GM12865 (cell line): ENCODE results near the gene EPC1.

Source experiments
- DNase-seq: peaks from one replicate; pipeline ENCODE4 v3.0.0; 2010; ENCODE audit warnings: low read depth
- H3K4me3 ChIP-seq: 2 replicates; pipeline ENCODE4 v1.5.1; 2011; ENCODE audit warnings: mild to moderate bottlenecking, low read depth, low read length, control low read depth
- TF ChIP-seq, protein P1 (sequence below): IDR thresholded peaks from 2 replicates; pipeline ENCODE4 v1.5.1; 2011; ENCODE audit warnings: low read length, control low read depth, low read depth, inconsistent platforms; ENCODE audit not compliant: insufficient read depth; ENCODE audit errors: missing control alignments

EPC1 gene

DNA sequence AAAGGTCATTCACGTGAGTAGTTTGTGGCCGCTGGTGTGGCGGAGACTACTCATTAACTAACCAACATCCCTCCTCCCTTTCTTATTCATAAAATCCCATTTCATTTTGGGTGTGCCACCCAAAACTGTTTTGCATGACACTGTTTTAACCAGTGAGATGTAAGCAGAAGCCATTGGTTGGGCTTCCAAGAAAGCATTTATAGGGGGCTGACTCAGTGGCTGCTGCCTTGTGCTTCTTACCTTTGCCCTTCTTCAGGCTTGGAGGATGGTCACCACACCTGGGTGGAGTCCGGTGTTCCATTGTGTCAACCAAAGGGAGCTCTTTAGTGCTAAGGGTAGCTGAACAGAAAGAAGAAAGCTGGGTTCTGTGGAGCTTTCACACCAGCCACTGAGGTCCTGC lies 37.2 kb upstream of the EPC1 start:
- TF ChIP-seq, protein P1, sequence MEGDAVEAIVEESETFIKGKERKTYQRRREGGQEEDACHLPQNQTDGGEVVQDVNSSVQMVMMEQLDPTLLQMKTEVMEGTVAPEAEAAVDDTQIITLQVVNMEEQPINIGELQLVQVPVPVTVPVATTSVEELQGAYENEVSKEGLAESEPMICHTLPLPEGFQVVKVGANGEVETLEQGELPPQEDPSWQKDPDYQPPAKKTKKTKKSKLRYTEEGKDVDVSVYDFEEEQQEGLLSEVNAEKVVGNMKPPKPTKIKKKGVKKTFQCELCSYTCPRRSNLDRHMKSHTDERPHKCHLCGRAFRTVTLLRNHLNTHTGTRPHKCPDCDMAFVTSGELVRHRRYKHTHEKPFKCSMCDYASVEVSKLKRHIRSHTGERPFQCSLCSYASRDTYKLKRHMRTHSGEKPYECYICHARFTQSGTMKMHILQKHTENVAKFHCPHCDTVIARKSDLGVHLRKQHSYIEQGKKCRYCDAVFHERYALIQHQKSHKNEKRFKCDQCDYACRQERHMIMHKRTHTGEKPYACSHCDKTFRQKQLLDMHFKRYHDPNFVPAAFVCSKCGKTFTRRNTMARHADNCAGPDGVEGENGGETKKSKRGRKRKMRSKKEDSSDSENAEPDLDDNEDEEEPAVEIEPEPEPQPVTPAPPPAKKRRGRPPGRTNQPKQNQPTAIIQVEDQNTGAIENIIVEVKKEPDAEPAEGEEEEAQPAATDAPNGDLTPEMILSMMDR, result no peak
- no peak overlapping the region for H3K4me3 ChIP-seq
- no peak for DNase-seq

DNA sequence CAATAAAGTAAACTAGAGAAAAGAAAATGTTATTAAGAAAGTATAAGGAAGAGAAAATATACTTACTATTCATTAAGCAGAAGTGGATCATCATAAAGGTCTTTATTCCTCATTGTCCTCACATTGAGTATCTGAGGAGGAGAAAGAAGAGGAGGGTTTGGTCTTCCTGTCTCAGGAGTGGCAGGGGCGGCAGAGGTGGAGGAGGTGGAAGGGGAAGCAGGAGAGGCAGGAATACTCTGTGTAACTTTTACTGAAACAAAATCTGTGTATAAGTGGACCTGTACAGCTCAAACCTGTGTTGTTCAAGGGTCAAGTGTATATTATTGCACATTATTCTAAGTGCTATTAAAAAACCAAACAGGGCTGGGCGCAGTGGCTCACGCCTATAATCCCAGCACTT lies 34.2 kb upstream of the EPC1 start:
- no peak for DNase-seq
- TF ChIP-seq, protein P1, result no peak
- no peak overlapping the region for H3K4me3 ChIP-seq

DNA sequence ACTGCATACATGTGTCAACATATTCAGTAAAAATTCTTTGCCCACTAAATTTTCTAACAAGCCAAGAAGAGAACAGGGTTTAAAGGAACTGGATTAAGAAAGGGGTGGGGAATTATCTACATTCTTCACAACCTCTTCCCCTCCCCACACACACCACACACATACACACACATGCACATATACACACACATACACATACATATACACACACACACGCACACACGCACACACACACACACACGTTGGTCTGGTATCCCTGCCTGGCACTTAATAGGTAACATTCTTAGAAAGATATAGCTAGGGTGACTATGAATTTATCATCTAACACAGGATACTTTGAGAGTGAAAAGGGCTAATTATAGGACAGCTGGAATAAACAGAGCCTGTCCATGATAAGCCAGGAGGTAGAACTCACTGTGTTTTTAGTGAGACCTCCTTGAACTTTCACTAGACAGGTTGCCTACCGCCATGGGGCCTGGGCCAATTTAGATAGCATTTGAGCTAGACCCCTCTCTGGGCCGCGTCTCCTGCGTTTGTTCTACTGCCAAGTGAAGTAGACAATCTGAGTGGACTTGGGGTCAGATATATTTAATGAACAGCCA lies 33.1 kb upstream of the EPC1 start:
- no peak for DNase-seq
- TF ChIP-seq, protein P1, result no peak
- no peak overlapping the region for H3K4me3 ChIP-seq

DNA sequence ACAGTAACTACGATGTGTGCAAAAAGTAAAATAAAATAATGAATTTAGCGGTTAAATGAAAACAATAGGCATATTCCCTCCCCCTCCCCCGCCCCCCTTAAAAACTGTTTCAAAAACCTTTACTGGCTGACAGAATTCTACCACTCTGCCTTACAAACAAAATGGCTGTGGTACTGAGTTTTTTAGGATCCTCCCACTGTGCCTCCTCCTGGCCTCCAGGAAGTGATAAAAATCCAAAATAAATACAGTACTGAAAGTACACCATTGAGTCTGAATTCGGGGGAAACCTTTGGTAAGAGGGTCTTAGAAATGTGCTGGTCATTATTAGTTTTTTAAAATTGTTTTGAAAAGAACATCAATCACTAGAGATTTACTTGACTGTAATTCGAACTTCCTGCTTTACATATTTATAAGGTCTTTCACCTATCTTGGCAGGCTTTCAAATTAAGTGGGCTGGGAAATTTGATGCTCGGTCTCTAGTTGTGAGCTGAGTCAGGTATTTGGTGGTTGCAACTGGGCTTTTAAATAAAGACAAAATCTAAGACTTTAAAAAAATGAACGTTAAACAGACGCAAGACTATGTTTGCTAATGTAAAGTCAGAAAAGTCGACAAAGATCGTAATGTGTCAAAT lies 32.5 kb upstream of the EPC1 start:
- peak; percentile 76 for DNase-seq
- TF ChIP-seq, protein P1, result no peak
- peak overlapping the region; percentile 98 for H3K4me3 ChIP-seq

DNA sequence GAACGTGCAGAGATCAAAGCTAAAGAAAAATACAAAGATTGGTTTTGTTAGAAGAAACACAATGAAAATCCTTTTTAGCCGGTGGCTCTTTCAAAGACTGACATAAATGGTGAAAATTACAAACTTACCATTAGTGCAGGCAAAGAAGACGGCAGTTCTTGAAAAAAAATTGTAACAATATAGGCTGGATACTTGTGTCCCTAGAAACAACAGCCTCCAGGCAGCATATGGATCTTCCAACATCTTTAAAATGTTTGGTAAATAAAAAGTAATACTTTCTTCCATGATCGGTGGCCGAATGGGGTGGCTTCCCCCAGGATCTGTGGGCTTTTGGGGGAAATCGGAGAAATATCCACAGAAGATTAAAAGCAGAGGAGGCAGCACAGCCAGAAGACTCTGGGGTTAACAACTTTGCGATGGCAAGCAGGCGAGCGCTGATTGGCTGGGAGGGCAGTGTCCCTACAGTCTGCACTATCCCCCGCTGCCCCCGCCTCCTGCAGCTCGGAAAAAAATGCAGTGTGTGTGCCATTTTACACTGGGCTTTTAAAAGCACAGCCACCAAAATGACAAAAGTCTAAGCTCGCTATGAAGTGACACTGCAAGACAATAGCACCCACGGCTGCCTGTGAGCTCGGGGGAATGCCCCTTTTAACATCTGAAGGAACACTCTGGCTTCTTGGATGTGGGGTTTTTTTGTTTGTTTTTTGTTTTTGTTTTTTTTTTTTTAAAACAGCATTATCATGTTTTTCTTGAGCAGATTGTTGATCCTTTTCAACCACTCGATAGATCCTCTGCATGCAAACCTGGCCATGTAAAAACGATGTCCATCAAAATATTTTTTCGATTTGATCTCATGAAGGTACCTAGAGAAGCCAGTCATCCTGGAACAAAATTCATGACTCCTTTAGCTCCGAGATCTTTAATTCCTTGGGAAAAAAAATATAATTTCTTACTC lies 31.7 kb upstream of the EPC1 start:
- TF ChIP-seq, protein P1, result no peak
- DNase-seq, result peak; percentile 97
- H3K4me3 ChIP-seq, result peak overlapping the region; percentile 98

- peak; percentile 66 for DNase-seq
- H3K4me3 ChIP-seq, result peak overlapping the region; percentile 98
- TF ChIP-seq, protein P1, result peak; percentile 33
Measured at GRCh38 chr10:32377458-32378259, 30.7 kb upstream of the EPC1 start.
